HCT116 (cell line): ENCODE data around the gene PRDX3. TPM values are rescaled to one million over a fixed set of nuclear protein-coding genes. Genes with fewer than 3 reads are reported as not detected.

Source experiments
- ATAC-seq: fragments of 200-7000 bp; cut with Tn5 transposase; 2 replicates; pipeline ENCODE4 v1.9.1; 2020; ENCODE audit warnings: mild to moderate bottlenecking, moderate library complexity
- BruUV-seq: library from RNA; stranded (reverse); fragments of 400-500 nt; replicated peaks from 2 replicates; lab custom pipeline; 2021; lab: Mats Ljungman, UMichigan
- CTCF ChIA-PET: fragments of 300-600 bp; sonication (Branson Sonifier 250); formaldehyde crosslinking; loops from one replicate; lab custom pipeline; 2021; ENCODE audit warnings: antibody characterized with exemption; lab: Charles Lee
- POLR2A ChIA-PET: fragments of 300-600, 350-600 bp; sonication (Branson Sonifier 250); formaldehyde crosslinking; loops from one replicate; lab custom pipeline; 2021; ENCODE audit warnings: antibody characterized with exemption; lab: Charles Lee
- RAD21 ChIA-PET, 2 experiments: fragments of 300-600 bp; sonication (Branson Sonifier 250); formaldehyde crosslinking; loops; one replicate each; lab custom pipeline; 2023; ENCODE audit warnings: low total read pairs in 2 of 2; ENCODE audit not compliant: uncharacterized antibody in 2 of 2, unreplicated experiment in 2 of 2, low non-redundant PET in 1 of 2; lab: Charles Lee
- DNase-seq: peaks from one replicate; pipeline ENCODE4 v3.0.0-alpha.2; 2010; ENCODE audit warnings: low read depth, low spot score
- H2AFZ ChIP-seq: fragments of 200-600 bp; shearing (Covaris generic), sonication (generic); 2 replicates; pipeline ENCODE4 v1.6.1; 2017; ENCODE audit warnings: low read depth, mixed run types, mixed read lengths, antibody characterized with exemption, low read length; ENCODE audit not compliant: poor library complexity, severe bottlenecking
- H3K27ac ChIP-seq: 2 replicates; pipeline ENCODE4 v1.5.1; 2012; ENCODE audit warnings: low read depth, low read length
- H3K27me3 ChIP-seq: fragments of 200-600 bp; sonication (generic); 2 replicates; pipeline ENCODE4 v1.6.1; 2016; ENCODE audit warnings: mixed run types, low read length, mixed read lengths; ENCODE audit not compliant: insufficient read depth
- H3K36me3 ChIP-seq, 2 experiments: fragments of 200-500 bp in 1 of 2; fragments of 200-600 bp in 1 of 2; sonication (Bioruptor generic) in 1 of 2; sonication (generic) in 1 of 2; 2 replicates each; pipeline versions ENCODE4 v1.5.1 to v1.6.1; 2014 to 2016; ENCODE audit warnings: low read length in 2 of 2, inconsistent platforms in 1 of 2, mixed read lengths in 1 of 2, mixed run types in 1 of 2; ENCODE audit not compliant: insufficient read depth in 2 of 2, control insufficient read depth in 1 of 2
- H3K4me1 ChIP-seq, 2 experiments: fragments of 200-600 bp in 1 of 2; sonication (generic) in 1 of 2; 2 replicates each; pipeline versions ENCODE4 v1.5.1 to v1.6.1; 2012 to 2017; ENCODE audit warnings: low read length in 2 of 2, inconsistent platforms in 1 of 2, mild to moderate bottlenecking in 1 of 2, mixed read lengths in 1 of 2, mixed run types in 1 of 2, moderate library complexity in 1 of 2; ENCODE audit not compliant: insufficient read depth in 2 of 2, control insufficient read depth in 1 of 2
- H3K4me2 ChIP-seq: fragments of 200-600 bp; sonication (generic); 2 replicates; pipeline ENCODE4 v1.6.1; 2017; ENCODE audit warnings: mixed run types, low read length, mixed read lengths
- H3K4me3 ChIP-seq, 2 experiments: fragments of 200-600 bp in 1 of 2; sonication (generic) in 1 of 2; replicated peaks in 1 of 2; 2 replicates each; pipeline ENCODE4 v1.5.1; 2011 to 2016; ENCODE audit warnings: low read length in 2 of 2, control low read depth in 1 of 2, low read depth in 1 of 2, mild to moderate bottlenecking in 1 of 2, mixed read lengths in 1 of 2, mixed run types in 1 of 2
- H3K79me2 ChIP-seq: fragments of 200-600 bp; sonication (generic); 2 replicates; pipeline ENCODE4 v1.6.1; 2017; ENCODE audit warnings: mild to moderate bottlenecking, mixed run types, low read length, moderate library complexity, mixed read lengths; ENCODE audit not compliant: insufficient read depth
- H3K9ac ChIP-seq: fragments of 200-600 bp; sonication (generic); 2 replicates; pipeline ENCODE4 v1.6.1; 2016; ENCODE audit warnings: low read length, mixed read lengths
- H3K9me2 ChIP-seq: fragments of 200-600 bp; sonication (generic), shearing (Covaris generic); 2 replicates; pipeline ENCODE4 v1.6.1; 2017; ENCODE audit warnings: mixed run types, mild to moderate bottlenecking, moderate library complexity; ENCODE audit not compliant: insufficient read depth
- H3K9me3 ChIP-seq, 2 experiments: fragments of 200-500 bp in 1 of 2; fragments of 200-600 bp in 1 of 2; sonication (Bioruptor generic) in 1 of 2; sonication (generic) in 1 of 2; 2 replicates each; pipeline ENCODE4 v1.6.1; 2014 to 2017; ENCODE audit warnings: low read length in 2 of 2, mixed read lengths in 2 of 2, inconsistent platforms in 1 of 2, low read depth in 1 of 2, mild to moderate bottlenecking in 1 of 2, mixed run types in 1 of 2, moderate library complexity in 1 of 2; ENCODE audit not compliant: control insufficient read depth in 1 of 2, insufficient read depth in 1 of 2
- H4K20me1 ChIP-seq: fragments of 200-600 bp; sonication (generic), shearing (Covaris generic); 2 replicates; pipeline ENCODE4 v1.6.1; 2017; ENCODE audit warnings: mixed run types, mild to moderate bottlenecking, moderate library complexity; ENCODE audit not compliant: insufficient read depth
- CBX3 ChIP-seq: IDR thresholded peaks from 2 replicates; pipeline ENCODE4 v1.6.1; 2012; ENCODE audit warnings: low read depth
- CEBPB ChIP-seq: IDR thresholded peaks from 2 replicates; pipeline ENCODE4 v1.6.1; 2012; ENCODE audit warnings: low read depth
- EGR1 ChIP-seq: IDR thresholded peaks from 2 replicates; pipeline ENCODE4 v1.6.1; 2012; ENCODE audit warnings: low read depth
- ELF1 ChIP-seq: IDR thresholded peaks from 2 replicates; pipeline ENCODE4 v1.6.1; 2012; ENCODE audit warnings: low read depth, borderline replicate concordance
- EZH2 ChIP-seq: fragments of 200-600 bp; sonication (generic); IDR thresholded peaks from 2 replicates; pipeline ENCODE4 v1.6.1; 2017; ENCODE audit warnings: antibody characterized with exemption, mixed run types
- JUND ChIP-seq: IDR thresholded peaks from 2 replicates; pipeline ENCODE4 v1.6.1; 2012
- POLR2A ChIP-seq: IDR thresholded peaks from 2 replicates; pipeline ENCODE4 v1.7.0; 2011; ENCODE audit warnings: borderline replicate concordance; ENCODE audit not compliant: insufficient read depth, insufficient read length; ENCODE audit errors: extremely low read depth
- POLR2AphosphoS5 ChIP-seq: IDR thresholded peaks from 2 replicates; pipeline ENCODE4 v1.6.1; 2011; ENCODE audit warnings: mild to moderate bottlenecking, low read depth, low read length, moderate library complexity
- RAD21 ChIP-seq: IDR thresholded peaks from 2 replicates; pipeline ENCODE4 v1.6.1; 2012; ENCODE audit warnings: low read depth, mild to moderate bottlenecking
- SIN3A ChIP-seq: IDR thresholded peaks from 2 replicates; pipeline ENCODE4 v1.6.1; 2012; ENCODE audit warnings: low read depth
- SP1 ChIP-seq: IDR thresholded peaks from 2 replicates; pipeline ENCODE4 v1.6.1; 2012; ENCODE audit warnings: low read depth
- SRF ChIP-seq: IDR thresholded peaks from 2 replicates; pipeline ENCODE4 v1.6.1; 2012; ENCODE audit warnings: low read depth
- TCF7L2 ChIP-seq: IDR thresholded peaks from 2 replicates; pipeline ENCODE4 v1.7.0; 2011; ENCODE audit warnings: borderline replicate concordance, inconsistent platforms; ENCODE audit not compliant: insufficient read depth, insufficient read length; ENCODE audit errors: extremely low read depth
- YY1 ChIP-seq: IDR thresholded peaks from 2 replicates; pipeline ENCODE4 v1.6.1; 2011; ENCODE audit warnings: low read length, low read depth, moderate library complexity, mild to moderate bottlenecking; ENCODE audit not compliant: insufficient replicate concordance; ENCODE audit errors: extremely low read depth
- ZFX ChIP-seq: fragments of 450-650 bp; IDR thresholded peaks from 2 replicates; pipeline ENCODE4 v1.6.1; 2017
- intact Hi-C: fragments of 100-400 bp; cut with micrococcal nuclease; formaldehyde crosslinking; loops from 2 replicates; pipeline ENCODE4 v1.10.0; 2022
- total RNA-seq: library from RNA; stranded (reverse); gene quantifications from one replicate; pipeline ENCODE4 v1.2.1, GENCODE V29; 2021; ENCODE audit not compliant: unreplicated experiment
- TF ChIP-seq, protein P1 (sequence below): IDR thresholded peaks from 2 replicates; pipeline ENCODE4 v1.6.1; 2012
- TF ChIP-seq, protein P2 (sequence below): IDR thresholded peaks from 2 replicates; pipeline ENCODE4 v1.6.1; 2012; ENCODE audit warnings: low read depth
- TF ChIP-seq, protein P3 (sequence below): IDR thresholded peaks from 2 replicates; pipeline ENCODE4 v1.6.1; 2012
- TF ChIP-seq, protein P4 (sequence below), 3 experiments: fragments of 200-600 bp in 1 of 3; sonication (generic) in 1 of 3; IDR thresholded peaks in 2 of 3; conservative IDR thresholded peaks in 1 of 3; 2 replicates each; pipeline ENCODE4 v1.5.1; 2012 to 2017; ENCODE audit warnings: low read depth in 2 of 3, low read length in 2 of 3, antibody characterized with exemption in 1 of 3, borderline replicate concordance in 1 of 3, control low read depth in 1 of 3, mild to moderate bottlenecking in 1 of 3, mixed read lengths in 1 of 3, mixed run types in 1 of 3, moderate library complexity in 1 of 3; ENCODE audit not compliant: insufficient read depth in 1 of 3

PRDX3 gene
- total RNA-seq, 1 experiment from 2014 or later = 281 TPM

DNA sequence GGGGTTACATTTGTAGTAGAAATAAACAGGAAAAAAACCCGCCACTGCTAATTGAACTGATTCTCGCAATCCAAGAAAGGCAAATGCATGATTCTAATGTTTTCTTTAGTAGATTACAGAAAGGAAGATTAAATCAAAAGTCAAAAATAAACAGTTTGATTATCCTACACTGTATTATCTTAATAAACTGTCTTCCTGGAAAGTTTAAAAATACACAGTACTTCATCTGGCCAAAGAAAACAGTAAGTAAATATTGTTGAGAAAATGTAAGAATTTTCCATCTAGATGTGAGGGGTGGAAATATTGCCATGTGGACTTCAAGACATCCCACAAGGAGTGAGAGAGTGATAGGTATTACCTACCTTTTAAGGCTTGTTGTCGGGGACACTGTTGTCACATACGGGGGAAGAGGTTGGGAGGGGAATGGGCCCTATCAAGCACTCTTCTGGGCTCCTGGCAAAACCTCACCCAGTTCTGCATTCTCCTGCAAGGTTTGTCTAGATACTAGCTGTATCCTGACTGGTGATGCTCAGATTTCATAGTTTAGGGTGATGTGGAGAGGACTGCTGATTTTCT is 46.6 kb upstream of the PRDX3 start:
- no peak overlapping the region for H3K27ac ChIP-seq
- POLR2A ChIA-PET = no interaction called here
- H2AFZ ChIP-seq = no peak overlapping the region
- no peak overlapping the region for H3K4me2 ChIP-seq
- H4K20me1 ChIP-seq = no peaks in the 10 kb centered on the region
- ATAC-seq (no peak), DNase-seq (no peak)
- no peaks in the 10 kb centered on the region for H3K27me3 ChIP-seq
- CTCF ChIA-PET = no interaction called here
- H3K4me1 ChIP-seq = peaks cover 0 to 7% of the 10 kb centered on the region in 2 experiments; a peak in 1 of 4 replicates
- intact Hi-C loops = no loop called here
- H3K4me3 ChIP-seq = no peak overlapping the region
- H3K9ac ChIP-seq = no peak overlapping the region
- RAD21 ChIA-PET = no interaction called here
- no peaks in the 10 kb centered on the region for H3K9me2 ChIP-seq
- no peaks in the 10 kb centered on the region for H3K9me3 ChIP-seq
- no peaks in the 10 kb centered on the region for H3K79me2 ChIP-seq
- no TSS peak for BruUV-seq
- H3K36me3 ChIP-seq = no peaks in the 10 kb centered on the region
- no peak for TF ChIP-seq POLR2AphosphoS5
- no peak for TF ChIP-seq ZFX
- no peak for TF ChIP-seq TCF7L2
- TF ChIP-seq, protein P1, sequence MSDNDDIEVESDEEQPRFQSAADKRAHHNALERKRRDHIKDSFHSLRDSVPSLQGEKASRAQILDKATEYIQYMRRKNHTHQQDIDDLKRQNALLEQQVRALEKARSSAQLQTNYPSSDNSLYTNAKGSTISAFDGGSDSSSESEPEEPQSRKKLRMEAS = no peak
- no peak for TF ChIP-seq POLR2A
- TF ChIP-seq SP1 = no peak
- no peak for TF ChIP-seq SRF
- TF ChIP-seq RAD21 = no peak
- no peak for TF ChIP-seq EZH2
- TF ChIP-seq ELF1 = no peak
- no peak for TF ChIP-seq EGR1
- no peak for TF ChIP-seq YY1
- no peak for TF ChIP-seq CEBPB
- TF ChIP-seq, protein P2, sequence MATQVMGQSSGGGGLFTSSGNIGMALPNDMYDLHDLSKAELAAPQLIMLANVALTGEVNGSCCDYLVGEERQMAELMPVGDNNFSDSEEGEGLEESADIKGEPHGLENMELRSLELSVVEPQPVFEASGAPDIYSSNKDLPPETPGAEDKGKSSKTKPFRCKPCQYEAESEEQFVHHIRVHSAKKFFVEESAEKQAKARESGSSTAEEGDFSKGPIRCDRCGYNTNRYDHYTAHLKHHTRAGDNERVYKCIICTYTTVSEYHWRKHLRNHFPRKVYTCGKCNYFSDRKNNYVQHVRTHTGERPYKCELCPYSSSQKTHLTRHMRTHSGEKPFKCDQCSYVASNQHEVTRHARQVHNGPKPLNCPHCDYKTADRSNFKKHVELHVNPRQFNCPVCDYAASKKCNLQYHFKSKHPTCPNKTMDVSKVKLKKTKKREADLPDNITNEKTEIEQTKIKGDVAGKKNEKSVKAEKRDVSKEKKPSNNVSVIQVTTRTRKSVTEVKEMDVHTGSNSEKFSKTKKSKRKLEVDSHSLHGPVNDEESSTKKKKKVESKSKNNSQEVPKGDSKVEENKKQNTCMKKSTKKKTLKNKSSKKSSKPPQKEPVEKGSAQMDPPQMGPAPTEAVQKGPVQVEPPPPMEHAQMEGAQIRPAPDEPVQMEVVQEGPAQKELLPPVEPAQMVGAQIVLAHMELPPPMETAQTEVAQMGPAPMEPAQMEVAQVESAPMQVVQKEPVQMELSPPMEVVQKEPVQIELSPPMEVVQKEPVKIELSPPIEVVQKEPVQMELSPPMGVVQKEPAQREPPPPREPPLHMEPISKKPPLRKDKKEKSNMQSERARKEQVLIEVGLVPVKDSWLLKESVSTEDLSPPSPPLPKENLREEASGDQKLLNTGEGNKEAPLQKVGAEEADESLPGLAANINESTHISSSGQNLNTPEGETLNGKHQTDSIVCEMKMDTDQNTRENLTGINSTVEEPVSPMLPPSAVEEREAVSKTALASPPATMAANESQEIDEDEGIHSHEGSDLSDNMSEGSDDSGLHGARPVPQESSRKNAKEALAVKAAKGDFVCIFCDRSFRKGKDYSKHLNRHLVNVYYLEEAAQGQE = no peak
- no peak for TF ChIP-seq JUND
- no peak for TF ChIP-seq CBX3
- TF ChIP-seq SIN3A = no peak
- TF ChIP-seq, protein P3, sequence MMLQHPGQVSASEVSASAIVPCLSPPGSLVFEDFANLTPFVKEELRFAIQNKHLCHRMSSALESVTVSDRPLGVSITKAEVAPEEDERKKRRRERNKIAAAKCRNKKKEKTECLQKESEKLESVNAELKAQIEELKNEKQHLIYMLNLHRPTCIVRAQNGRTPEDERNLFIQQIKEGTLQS = no peak
- TF ChIP-seq, protein P4, sequence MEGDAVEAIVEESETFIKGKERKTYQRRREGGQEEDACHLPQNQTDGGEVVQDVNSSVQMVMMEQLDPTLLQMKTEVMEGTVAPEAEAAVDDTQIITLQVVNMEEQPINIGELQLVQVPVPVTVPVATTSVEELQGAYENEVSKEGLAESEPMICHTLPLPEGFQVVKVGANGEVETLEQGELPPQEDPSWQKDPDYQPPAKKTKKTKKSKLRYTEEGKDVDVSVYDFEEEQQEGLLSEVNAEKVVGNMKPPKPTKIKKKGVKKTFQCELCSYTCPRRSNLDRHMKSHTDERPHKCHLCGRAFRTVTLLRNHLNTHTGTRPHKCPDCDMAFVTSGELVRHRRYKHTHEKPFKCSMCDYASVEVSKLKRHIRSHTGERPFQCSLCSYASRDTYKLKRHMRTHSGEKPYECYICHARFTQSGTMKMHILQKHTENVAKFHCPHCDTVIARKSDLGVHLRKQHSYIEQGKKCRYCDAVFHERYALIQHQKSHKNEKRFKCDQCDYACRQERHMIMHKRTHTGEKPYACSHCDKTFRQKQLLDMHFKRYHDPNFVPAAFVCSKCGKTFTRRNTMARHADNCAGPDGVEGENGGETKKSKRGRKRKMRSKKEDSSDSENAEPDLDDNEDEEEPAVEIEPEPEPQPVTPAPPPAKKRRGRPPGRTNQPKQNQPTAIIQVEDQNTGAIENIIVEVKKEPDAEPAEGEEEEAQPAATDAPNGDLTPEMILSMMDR (IDR thresholded peaks at IDR 0.05 in 2 of 3, conservative IDR thresholded peaks at IDR 0.05 in 1 of 3; ENCODE audit: borderline replicate concordance in 1 of 3, insufficient read depth in 1 of 3, low read depth in 2 of 3, low read length in 2 of 3) = no peak
